Measurements from ENCODE around the gene POLG2. TPM values are rescaled to one million over a fixed set of nuclear protein-coding genes. Genes with fewer than 3 reads are reported as not detected.
A peak's percentile ranks its signal among the peaks of the same experiment; 100 is the strongest.

Gene POLG2
- total RNA-seq, 1 donor from 2014 or later = 10.3 TPM

DNA sequence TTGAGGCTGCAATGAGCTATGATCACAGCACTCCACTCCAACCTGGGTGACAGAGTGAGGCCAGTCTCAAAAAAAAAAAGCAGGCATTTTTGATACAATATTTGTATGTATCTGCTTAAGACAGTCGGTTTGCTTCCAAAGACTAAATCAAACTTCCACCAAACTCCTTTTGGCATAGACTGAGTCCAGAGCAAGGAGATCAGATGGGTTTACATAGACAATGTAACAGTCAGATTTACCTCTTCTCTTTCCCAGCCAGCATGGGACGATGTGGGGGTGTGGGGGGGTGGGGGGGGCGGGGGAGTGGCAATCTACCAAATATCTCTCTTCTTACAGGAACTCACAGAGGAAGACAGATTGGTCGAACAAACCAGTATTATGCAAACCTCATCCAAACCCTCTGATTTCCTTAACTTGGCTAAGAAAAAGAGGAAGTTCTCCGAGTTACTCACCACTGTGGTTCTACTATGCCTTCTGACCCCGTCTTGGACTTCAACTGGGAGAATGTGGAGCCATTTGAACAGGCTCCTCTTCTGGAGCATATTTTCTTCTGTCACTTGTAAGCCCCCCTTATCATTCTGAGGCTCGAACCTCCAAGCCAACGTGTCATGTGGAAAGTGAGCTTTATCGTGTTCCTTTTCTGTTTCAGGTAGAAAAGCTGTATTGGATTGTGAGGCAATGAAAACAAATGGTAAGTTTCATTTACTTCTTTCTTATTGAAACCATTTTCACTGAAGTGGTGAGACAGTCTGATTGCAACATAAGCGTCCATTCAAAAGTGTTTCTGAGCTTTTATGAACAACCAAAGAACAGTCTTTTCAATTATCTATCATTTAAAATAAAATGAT lies 48.0 kb downstream of the POLG2 start, which contains the start of gene MILR1:
Gene MILR1 (plus strand): TSS at position 451 of the 848 bp plus-strand sequence. CDS start 54 bp downstream, at position 505.
- Mint-ChIP-seq H3K36me3 (ENCODE audit: low read depth) (no peaks in the 10 kb centered on the region), H3K4me3 (ENCODE audit: unreplicated experiment) (no peak within 1 kb of the TSS), H3K9me3 (ENCODE audit: low read depth) (no peaks in the 10 kb centered on the region), H3K27me3 (ENCODE audit: low read depth) (peaks cover 4% of the 10 kb centered on the region), H3K27ac (ENCODE audit: unreplicated experiment) (peak within 1 kb of the TSS; percentile 67), H3K4me1 (ENCODE audit: low read depth) (peaks cover 6% of the 10 kb centered on the region)
- DNase-seq (ENCODE audit: low spot score) = no peak
- TF ChIP-seq, protein P1, sequence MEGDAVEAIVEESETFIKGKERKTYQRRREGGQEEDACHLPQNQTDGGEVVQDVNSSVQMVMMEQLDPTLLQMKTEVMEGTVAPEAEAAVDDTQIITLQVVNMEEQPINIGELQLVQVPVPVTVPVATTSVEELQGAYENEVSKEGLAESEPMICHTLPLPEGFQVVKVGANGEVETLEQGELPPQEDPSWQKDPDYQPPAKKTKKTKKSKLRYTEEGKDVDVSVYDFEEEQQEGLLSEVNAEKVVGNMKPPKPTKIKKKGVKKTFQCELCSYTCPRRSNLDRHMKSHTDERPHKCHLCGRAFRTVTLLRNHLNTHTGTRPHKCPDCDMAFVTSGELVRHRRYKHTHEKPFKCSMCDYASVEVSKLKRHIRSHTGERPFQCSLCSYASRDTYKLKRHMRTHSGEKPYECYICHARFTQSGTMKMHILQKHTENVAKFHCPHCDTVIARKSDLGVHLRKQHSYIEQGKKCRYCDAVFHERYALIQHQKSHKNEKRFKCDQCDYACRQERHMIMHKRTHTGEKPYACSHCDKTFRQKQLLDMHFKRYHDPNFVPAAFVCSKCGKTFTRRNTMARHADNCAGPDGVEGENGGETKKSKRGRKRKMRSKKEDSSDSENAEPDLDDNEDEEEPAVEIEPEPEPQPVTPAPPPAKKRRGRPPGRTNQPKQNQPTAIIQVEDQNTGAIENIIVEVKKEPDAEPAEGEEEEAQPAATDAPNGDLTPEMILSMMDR (IDR thresholded peaks at IDR 0.05) = no peak

DNA sequence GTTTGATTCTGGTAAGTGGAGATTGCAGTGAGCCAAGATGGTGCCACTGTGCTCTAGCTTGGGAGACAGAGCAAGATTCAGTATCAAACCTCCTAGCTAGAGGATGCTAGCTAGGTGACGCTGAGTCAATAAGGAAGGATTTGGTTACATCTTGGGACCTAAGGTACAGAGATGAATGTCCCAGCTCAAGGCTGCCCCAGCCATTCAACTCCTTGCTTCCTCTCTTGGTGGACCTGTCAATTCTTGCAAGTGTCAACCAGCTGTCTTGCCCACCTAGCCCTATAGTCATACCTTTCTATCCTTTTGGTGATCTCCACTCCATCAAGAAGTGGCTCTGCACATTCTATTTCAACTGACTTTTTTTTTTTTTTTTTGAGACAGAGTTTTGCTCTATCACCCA lies 49.3 kb downstream of the POLG2 start:
- peaks cover 7% of the 10 kb centered on the region for H3K4me1 Mint-ChIP-seq (ENCODE audit: low read depth)
- no peak for DNase-seq (ENCODE audit: low spot score)
- H3K27me3 Mint-ChIP-seq (ENCODE audit: low read depth) = peaks cover 2% of the 10 kb centered on the region
- H3K4me3 Mint-ChIP-seq (ENCODE audit: unreplicated experiment) = no peak overlapping the region
- H3K9me3 Mint-ChIP-seq (ENCODE audit: low read depth) = no peaks in the 10 kb centered on the region
- no peaks in the 10 kb centered on the region for H3K36me3 Mint-ChIP-seq (ENCODE audit: low read depth)
- TF ChIP-seq, protein P1 (IDR thresholded peaks at IDR 0.05) = no peak
- no peak overlapping the region for H3K27ac Mint-ChIP-seq (ENCODE audit: unreplicated experiment)

DNA sequence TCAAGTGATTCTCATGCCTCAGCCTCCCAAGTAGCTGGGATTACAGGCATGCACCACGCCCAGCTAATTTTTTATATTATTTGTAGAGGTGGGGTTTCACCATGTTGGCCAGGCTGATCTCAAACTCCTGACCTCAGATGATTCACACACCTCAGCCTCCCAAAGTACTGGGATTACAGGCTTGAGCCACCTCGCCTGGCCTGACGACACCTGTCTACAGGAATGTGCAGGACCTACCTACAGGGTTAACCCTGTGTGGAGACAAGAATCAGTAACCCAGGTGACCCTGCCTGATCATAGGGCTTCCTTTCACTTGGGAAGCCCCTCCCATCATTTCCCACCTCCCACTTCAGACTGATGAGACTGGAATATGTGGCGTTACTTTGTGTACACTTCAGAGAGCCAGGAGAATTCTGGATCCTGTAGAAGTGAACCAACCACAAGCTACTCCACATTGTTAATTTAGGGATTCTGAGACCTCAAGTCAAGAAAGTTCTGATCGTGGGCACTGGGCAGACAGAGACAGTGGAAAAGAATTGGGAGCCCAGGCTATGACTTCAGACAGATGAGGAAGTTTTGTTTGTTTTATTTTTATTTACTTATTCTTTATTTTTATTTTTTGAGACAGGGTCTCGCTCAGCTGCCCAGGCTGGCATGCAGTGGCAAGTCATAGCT lies 53.6 kb downstream of the POLG2 start:
- peaks cover 8% of the 10 kb centered on the region for H3K9me3 Mint-ChIP-seq (ENCODE audit: low read depth)
- peaks cover 11% of the 10 kb centered on the region for H3K4me1 Mint-ChIP-seq (ENCODE audit: low read depth)
- no peak for DNase-seq (ENCODE audit: low spot score)
- peaks cover 2% of the 10 kb centered on the region for H3K27me3 Mint-ChIP-seq (ENCODE audit: low read depth)
- H3K36me3 Mint-ChIP-seq (ENCODE audit: low read depth) = peaks cover 3% of the 10 kb centered on the region
- no peak overlapping the region for H3K27ac Mint-ChIP-seq (ENCODE audit: unreplicated experiment)
- H3K4me3 Mint-ChIP-seq (ENCODE audit: unreplicated experiment) = no peak overlapping the region
- TF ChIP-seq, protein P1 (IDR thresholded peaks at IDR 0.05) = no peak

DNA sequence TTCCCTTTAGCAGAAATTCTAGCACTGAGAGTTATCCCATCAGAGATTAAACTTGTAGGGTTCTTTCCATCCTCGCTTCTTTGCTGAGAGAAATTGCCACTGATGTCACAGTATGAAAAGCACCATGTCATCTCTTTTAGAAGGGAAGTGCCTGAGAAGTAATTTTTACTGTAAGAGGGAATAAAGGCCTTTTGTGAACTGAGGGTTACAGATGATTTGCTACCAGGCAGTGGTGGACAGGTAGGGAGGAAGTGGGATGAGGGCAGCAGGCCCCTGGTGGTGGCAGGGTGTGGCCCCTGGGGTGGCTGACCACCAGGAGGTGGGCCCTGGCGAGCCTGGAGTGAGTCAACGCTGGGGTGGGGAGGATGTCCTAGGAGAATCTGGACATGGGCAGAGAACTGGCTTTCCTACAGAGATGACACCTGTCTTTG lies 54.3 kb downstream of the POLG2 start:
- Mint-ChIP-seq H3K4me3 (ENCODE audit: unreplicated experiment) (no peak overlapping the region), H3K36me3 (ENCODE audit: low read depth) (peaks cover 3% of the 10 kb centered on the region), H3K4me1 (ENCODE audit: low read depth) (peaks cover 11% of the 10 kb centered on the region), H3K27ac (ENCODE audit: unreplicated experiment) (peak overlapping the region; percentile 67), H3K9me3 (ENCODE audit: low read depth) (peaks cover 13% of the 10 kb centered on the region), H3K27me3 (ENCODE audit: low read depth) (peaks cover 2% of the 10 kb centered on the region)
- no peak for DNase-seq (ENCODE audit: low spot score)
- TF ChIP-seq, protein P1 (IDR thresholded peaks at IDR 0.05) = no peak

DNA sequence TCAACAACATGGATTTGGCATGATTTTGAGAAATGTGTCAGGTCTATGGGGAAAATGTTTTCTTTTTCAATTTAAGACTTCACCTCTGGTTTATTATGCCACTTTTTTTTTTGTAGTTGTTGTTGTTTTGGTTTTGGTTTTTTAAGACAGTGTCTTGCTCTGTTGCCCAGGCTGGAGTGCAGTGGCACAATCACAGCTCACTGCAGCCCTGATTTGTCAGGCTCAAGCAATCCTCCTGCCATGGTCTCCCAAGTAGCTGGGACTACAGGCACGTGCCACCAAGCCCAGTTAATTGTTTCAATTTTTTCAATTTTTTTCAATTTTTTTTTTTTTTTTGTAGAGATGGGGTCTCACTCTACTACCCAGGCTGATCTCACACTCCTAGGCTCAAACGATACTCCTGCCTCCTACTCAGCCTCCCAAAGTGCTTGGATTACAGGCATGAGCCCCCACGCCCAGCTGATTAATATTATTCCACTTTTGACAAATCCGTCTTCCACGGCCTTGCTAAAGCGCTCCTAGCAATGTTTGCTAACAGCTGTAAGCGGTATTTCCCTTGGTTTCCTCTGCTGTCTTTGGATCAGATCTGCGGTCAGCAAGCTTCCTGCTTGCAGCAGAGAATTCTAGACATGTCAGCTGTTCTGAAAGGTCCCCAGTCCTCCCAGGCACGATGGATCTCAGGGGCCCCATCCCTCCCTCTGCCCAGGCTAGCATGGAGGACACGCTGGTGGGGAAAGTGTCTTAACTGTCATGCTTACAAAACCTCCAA lies 54.9 kb downstream of the POLG2 start:
- TF ChIP-seq, protein P1 (IDR thresholded peaks at IDR 0.05) = no peak
- Mint-ChIP-seq H3K36me3 (ENCODE audit: low read depth) (peaks cover 6% of the 10 kb centered on the region), H3K27ac (ENCODE audit: unreplicated experiment) (peak overlapping the region; percentile 67), H3K9me3 (ENCODE audit: low read depth) (peaks cover 19% of the 10 kb centered on the region), H3K27me3 (ENCODE audit: low read depth) (no peaks in the 10 kb centered on the region), H3K4me3 (ENCODE audit: unreplicated experiment) (no peak overlapping the region), H3K4me1 (ENCODE audit: low read depth) (peaks cover 11% of the 10 kb centered on the region)
- DNase-seq (ENCODE audit: low spot score) = no peak
